NCI-H524 treated with DMSO at 0.1 percent for 48 hours (cell line): ENCODE results near the gene PRRC1.
"Not testable (repeated sequence)": the region's sequence is repeated elsewhere in the genome, so short reads cannot be mapped to it uniquely, and the experiment has no call there.

ENCODE experiments used
- DNase-seq: peaks from one replicate; lab custom pipeline; 2025; lab: John Stamatoyannopoulos, UW

Gene PRRC1

DNA sequence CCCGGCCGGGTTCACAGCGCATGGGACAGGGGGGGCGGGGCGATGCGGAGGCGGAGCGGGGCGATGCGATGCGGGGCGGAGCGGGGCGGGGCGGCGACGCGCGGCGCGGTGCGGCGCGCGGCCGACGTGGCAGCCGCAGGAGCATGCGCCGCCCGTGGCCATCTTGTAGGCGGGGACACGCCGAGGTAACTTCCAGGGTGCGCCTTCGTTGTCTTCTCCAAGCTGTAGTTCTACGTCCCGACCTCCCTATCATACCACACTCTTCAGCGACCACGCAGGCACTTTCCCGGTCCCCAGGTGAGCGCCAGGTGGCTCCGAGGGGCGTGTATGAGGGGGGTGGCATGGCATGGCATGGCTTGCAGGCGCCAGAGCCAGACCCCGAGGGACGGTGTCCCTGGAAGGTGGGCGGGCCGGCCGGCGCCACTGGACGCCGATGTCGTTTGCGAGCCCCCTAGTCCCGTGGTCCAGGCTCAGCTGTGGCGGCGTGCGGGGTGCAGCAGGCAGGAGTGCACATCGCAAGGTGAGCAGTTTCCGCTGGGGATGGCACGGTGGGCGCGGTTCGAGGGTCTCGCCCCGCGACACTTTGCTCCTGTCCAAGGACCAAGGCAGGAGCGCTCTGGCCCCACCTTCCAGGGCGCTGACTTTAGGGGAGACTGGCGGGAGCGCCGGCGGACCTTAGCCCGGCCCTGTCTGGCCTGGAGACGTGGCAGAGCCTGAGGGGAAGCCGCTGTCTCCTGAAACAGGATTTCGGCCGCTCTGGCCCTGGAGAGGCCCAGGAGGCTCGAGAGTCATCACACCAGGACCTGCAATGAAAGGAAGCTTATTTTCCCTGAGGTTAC is at the start of gene PRRC1:
Gene PRRC1, plus strand, starts transcription at position 161 of the 839 bp plus-strand sequence. CDS start 5,840 bp downstream, outside the sequence.
- DNase-seq: peak; percentile 11

DNA sequence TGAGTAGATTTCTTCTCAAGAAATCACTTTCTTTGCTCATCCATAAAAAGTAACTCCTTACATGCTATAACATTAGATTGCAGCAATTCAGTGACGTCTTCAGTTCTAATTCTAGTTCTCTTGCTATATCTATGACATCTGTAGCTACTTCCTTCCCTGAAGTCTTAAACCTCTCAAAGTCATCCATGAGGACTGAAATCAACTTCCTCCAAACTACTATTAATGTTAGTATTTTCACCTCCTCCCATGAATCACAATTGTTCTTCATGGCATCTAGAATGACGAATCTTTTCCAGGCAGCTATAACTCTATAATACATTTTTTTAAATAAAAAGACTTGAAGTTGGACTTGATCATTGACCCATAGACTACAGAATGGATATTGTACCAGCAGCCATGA is 46.2 kb upstream of the PRRC1 start:
- DNase-seq: no peak

DNA sequence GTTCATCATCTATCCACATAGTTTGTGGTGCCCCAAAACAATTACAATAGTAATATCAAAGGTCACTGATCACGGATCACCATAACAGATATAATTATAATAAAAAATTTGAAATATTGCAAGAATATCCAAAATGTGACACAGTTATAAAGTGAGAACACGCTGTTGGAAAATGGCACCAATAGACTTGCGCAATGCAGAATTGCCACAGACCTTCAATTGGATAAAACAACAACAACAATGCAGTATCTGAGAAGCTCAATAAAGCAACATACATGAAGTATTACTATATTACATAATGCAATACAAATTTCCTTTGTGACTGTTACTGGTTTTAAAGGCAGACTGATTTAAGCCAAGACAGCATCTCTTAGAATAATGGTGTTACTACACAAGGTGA is 44.7 kb upstream of the PRRC1 start:
- no peak for DNase-seq

DNA sequence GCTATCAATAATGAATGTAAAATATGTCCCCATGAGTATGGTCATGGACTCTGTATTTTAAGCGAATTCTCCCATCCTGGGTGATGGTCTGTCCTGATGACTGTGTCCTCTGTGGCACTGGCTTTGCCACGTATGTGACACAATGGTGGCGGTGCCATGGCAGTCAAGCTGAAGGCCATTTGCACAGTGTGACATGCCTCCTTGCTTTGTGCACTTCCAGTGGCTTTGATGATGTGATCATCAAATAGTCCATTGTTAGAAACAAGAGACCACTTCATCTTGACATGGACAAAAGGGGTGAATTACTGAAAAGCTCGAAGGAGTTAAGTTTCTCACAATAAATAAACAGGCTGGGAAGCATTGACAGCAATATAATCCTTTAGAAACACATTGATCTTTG is 31.0 kb upstream of the PRRC1 start:
- no peak for DNase-seq

DNA sequence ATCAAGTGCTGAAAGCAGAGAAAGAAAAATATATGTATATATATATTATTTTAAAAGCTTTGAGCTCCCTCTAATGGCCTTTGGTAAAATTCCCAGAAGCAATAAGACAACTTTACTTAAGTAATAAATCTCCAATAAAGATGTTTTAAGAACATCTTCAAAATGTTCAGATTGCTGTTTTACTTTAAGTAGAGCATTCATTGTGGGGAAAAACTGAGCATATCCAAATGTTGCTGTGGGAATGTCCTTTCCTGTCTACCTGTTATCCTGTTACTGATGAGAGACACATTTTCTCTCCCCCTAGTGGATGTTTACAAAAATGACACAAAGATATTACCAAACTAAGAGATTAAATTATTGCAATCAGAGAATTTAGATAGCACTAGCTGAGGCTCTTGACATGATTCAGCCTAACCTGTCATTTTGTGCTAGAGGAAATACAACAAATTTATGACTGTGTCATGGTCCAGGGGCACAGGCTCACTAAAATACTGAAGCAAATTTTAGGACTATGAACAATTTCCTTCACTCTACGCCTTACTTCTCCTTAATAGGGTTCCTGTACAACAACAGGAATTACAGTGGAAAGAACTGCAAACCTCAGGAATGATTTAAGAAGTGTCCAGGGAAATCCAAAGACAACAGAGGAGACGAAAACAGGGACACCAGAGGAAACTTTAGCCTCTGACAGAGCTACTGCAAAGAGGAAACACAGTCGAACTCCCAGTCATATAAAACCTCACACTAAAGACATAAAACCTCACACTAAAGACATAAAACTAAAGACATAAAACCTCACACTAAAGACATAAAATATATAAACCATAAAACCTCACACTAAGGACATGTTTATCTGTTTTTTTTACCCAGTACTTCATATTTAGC is 24.3 kb upstream of the PRRC1 start:
- no peak for DNase-seq

DNA sequence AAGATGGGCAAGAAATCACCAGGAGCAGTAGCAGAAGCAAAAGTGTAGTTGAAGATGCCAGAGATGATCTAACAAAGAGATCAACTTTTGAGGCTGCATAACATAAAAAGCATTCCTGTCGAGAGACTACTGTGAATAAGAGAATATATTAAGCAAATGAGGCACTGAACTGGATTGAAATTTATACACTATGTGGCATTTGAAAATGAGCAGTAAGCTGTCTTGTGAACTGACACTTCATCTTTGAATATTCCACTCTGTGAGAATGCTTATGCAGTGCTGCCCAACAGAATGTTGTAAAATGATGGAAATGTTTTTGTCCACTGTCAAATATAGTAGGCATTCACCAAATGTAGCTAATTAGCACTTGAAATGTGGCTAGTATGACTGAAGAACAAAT is 18.9 kb upstream of the PRRC1 start:
- no peak for DNase-seq

DNA sequence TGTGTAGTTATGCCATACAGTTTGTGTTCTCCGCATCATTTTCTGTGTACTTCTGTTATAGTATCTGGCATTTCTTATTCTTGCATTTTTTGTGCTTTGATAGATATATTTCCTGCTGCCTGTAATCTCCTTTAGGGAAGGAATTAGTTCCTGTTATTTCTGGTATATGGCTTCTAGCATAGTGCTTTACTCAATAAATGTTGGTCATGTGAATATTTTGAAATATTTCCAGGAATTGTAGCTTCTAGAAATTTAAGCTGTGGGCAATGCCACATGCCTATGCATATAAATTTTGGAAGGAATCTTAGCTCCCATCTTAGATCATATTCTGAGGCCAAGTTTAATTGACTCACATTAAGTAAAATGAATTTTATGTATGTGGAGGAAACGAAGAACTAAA is 11.5 kb upstream of the PRRC1 start:
- no peak for DNase-seq

DNA sequence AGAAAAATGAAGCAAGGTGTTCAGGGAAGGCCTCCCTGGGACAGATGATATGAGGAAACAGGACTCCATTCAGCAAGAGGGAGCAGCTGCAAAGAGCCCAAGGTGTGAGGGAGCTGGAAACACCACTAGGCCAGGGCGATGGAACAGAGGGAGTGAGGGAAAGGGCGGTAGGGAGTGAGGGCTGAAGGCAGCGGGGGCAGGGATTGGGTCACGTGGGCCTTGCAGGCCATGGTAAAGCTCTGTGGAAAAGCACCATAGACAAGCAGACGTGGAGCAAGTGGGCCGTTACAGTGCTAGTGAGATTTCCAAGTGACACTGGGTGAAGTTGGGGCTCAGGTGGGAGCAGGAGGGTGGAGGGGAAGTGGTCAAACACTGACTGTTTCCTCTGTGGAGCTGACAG is 10.8 kb upstream of the PRRC1 start:
- DNase-seq: no peak

DNA sequence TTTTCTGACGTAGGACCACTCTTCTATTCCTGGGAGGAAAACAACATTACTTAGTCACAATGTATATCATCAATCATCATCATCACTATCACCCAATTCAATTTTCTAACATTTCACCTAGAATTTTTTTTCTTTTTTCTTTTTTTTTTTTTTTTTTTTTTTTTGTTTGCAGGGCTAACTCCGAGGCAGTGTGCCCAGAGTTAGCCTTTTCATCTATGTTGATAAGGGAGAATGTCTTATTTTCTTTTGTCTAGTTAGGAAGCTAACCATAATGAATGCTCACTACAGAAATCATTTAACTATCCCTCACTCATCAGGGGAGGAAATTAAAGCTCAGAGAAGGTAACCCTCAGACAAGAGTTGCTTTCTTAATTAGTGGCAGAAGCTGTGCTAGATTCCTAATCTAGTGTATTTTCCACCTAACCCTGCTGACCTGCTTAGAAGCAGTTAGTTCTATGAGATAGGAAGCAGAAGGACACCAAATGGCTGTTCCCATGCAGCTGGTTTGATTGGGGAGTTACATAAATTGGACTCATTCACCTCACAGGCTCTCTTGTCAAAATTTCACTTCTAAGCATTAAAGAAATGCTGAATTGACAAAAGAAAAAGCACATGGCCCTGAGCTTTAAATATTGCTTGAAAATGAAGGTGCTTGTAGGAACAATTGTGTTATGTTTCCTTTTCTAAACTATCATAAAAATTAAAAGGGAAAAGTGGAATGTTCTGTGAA is 8.6 kb upstream of the PRRC1 start:
- DNase-seq: no peak

DNA sequence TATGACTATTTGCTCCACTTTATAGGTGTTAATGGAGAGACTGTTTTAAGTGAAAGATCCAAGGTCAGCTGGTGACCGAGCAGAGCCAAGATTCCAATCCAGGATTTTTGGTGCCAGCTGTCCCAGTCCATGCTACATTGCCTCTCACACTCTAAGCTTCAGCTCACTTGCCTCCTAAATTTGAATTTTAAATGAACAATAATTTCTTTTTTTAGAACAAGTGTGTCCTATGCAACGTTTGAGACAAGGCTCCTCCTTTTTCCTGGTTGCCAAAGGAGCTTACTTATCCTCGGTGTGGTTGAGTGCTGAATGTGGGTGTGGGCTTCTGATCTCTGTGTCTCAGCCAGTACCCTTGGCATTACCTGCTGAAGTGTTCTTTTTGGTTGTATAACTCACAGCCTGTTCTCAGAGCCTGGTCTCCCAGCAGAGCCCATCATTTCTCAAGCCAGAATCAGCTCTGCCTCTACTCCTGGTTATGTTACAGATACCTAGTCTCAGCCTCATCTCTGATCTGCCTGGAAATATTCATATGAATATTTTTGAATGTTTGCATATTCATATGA is 4.0 kb upstream of the PRRC1 start:
- no peak for DNase-seq

DNA sequence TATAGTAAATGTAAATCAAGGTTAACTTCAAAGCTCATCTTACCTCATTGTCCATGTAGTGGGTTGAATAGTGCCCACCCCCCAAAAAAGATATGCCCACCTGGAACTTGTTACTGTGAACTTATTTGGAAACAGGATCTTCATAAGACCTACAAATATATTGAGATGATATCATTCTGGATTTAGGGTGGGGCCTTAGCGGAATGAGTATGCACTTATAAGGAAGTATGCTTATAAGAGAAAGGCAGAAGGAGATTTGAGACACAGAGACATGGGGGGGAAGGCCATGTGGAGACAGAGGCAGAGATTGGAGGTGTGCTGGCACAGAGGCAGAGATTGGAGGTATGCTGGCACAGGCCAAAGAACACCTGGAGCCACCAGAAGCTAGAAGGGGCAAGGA is 2.6 kb upstream of the PRRC1 start:
- DNase-seq: no peak

DNA sequence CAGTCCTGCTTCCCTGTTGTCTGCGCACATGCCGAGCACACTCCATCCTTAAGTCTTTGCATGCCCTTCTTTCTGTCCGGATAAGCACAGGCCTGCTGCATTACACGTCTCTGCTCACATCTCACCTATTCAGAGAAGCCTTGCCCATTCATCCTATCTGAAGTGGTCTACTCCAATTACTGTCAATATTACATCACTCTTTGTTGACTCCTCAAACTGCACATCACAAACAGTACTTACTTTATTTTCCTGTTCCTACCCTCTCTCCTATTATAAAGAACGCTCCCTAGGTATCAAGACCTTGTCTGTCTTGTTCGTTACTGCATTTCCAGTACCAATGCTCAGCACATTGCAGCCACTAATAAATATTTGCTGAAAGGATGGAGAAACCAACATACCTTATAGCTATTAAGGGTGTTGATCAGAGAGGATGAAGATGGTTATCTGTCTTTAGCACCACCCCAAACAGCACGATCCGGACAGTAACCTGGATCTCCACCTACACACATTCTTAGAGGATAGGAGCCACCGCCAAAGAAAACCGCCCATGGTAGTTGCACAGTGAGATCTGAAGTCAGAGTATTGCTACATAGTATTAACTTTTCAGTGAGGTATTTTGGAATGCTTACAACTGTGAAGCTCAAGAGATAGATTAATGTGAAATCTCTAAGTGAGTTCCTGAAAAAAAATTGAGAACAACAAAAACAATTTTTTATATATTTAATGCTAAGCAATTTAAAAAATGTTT is 1.6 kb upstream of the PRRC1 start:
- DNase-seq: no peak

DNA sequence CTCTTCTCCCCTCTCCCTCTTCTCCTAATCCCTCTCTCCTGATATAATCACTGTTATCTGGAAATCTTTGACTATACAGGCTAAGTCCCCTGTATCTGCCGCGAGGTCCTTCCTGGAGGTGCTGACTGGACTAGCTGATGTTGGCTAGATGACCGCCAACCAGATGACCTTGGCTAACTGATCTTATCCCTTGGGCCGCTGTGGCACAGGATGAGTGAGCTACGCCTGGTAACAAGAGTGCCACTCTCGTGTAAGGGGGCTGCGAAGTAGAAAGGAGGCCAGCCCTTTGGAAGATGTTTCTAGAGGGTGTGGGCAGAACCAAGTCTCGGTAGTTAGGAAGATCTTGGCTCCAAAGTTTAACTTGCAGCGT is 345 bp upstream of the PRRC1 start:
- DNase-seq: no peak

DNA sequence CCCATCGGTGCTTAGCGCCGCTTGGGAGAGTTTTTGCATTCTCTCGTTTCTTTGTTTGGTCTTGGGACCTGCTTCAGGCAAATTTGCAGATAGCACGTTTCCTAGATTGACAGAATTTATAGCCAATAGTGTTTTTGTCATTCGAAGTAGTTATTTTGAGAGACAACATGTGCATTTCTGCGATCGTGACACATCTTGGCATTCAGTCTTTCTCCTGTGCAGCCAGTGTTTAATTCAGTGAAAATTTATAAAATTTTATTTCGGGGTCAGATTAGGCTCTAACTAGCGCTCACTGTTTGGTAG is 830 bp downstream of the PRRC1 start:
- DNase-seq: no peak

DNA sequence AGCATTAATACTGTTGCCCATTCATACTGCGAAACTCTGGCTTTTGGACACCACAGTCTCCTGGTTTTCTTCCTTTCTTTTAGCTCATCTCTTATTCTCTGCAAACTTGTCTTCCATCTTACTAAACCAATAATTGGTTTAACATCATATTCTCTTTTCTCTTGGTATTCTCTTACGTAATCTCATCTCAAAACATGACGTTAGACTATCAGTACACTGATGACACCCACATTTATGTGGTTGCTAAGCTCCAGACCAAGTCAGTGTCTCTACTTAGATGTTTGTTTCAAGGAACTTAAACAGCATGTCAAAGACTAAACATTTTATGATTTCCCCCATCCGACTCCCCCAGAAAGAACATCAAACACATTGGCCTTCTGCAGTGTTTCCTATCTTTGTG is 2.1 kb downstream of the PRRC1 start:
- DNase-seq: no peak

DNA sequence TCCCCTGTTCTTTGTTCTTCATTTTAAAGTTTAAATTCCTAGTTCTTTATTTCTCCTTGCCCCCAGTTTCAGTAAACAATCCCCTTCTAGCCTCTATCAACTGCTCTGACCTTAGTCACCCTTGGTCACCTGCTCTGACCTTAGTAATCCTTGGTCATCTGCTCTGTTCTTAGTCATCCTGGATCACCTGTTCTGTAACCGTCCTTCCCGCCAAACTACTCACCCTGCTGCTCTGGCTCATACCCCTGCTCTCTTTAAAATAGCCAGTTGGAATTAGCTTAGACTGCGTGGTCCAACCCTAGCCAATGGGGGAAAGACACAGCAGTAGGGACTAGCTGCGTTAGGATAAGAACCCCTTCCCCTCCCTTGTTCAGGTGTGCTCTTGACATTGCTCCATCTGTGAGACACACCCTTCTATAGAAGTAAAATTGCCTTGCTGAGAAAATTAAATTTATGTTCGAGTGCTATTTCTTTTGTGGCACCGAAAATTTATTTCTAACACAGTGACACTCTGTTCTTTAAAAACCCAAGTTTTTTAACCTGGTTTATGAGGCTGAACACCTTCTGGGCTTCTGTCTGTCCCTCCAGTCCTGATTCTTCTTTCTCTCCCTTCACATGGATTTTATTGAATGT is 3.8 kb downstream of the PRRC1 start:
- no peak for DNase-seq

DNA sequence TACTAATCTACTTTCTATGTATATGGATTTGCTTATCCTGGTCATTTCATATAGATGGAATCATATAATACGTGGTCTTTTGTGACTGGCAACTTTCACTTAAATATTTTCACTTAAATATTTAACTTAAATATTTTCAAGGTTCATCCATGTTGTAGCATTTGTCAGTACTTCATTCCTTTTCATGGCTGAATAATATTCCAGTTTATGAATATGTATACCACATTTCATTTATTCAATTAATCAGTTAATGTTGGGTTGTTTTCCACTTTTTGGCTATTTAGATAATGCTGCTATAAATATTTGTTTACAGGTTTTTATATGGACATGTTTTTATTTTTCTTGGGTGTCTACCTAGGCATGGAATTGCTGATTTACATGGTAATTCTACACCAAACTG is 7.7 kb downstream of the PRRC1 start:
- no peak for DNase-seq

DNA sequence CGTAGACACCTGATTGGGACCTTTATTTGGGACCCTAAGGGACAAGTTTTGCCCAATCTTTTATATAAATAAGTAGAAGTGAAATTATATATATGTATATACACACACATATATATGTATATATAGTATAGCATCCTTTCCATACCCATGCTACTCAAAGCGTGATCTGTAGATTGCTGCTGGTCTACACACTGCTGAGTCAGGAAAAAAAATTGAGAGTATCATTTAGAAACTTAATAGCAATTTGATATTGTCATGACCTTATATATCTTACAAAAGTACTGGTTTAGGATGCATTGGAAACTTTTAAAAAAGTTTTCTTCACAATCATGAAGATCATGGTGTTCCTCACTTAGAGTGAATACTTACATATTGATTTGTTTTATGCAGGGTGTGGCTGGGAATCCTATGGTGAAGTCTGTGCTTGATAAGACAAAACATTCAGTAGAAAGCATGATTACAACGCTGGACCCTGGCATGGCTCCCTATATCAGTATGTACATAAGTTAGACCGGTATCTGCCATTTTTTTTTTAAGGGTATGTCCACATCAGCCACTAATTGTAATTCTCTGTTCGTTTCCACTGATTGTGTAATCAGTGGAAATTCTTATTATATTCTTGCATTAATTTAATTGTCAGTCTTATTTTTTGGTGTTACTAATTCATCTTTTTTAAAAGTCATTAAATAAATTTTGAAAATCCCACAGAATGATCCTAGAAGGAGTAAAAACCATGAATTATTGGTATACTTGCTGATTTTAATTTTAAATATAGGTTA is 12.7 kb downstream of the PRRC1 start:
- no peak for DNase-seq

DNA sequence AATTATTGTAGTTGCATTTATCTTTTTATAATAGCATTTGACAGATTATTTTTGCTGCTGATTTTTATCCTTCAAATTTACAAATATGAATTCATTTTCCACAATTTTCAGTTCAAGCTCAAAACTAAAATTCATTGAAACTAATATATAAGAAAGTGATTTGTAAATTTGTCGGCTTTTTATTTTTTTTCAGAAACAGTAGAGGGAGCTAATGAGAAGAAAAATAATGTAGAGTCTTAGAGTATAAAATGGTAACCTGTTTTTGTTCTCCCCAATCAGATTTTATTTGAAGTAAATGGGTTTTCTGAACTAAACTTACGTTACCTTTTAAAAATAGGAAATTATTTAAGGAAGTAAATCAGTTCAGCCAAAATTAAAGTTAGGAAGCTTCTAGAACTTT is 19.2 kb downstream of the PRRC1 start:
- no peak for DNase-seq

DNA sequence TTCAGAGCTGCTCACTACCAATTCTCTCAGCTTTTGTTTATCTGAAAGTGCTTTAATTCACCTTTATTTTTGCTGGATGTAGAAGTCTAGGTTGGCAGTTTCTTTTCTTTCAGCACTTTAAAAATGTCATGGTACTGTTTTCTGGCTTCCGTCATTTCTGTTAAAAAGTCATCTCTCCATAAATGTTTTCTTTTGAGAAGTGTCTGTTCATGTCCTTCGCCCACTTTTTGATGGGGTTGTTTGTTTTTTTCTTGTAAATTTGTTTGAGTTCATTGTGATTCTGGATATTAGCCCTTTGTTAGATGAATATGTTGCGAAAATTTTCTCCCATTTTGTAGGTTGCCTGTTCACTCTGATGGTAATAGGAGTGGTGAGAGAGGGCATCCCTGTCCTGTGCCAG is 23.1 kb downstream of the PRRC1 start:
- not testable (repeated sequence) for DNase-seq
